ENCODE data around the gene PCF11. TPM values are rescaled to one million over a fixed set of nuclear protein-coding genes. Genes with fewer than 3 reads are reported as not detected.

The PCF11 gene
- total RNA-seq, 1 donor from 2014 or later = 23.6 TPM

Other genes starting within 250 kb of the PCF11 start
- gene RAB30, start 85.2 kb upstream of the PCF11 start, total RNA-seq = 8.8 TPM
- gene ANKRD42, start 36.6 kb downstream of the PCF11 start, total RNA-seq = 4.3 TPM
- 14.5 TPM for gene CCDC90B, start 129.2 kb downstream of the PCF11 start, total RNA-seq

Data from left lobe of liver (tissue), 1 donor.